Measurements from ENCODE around the gene TMEM87B.

TMEM87B gene

DNA sequence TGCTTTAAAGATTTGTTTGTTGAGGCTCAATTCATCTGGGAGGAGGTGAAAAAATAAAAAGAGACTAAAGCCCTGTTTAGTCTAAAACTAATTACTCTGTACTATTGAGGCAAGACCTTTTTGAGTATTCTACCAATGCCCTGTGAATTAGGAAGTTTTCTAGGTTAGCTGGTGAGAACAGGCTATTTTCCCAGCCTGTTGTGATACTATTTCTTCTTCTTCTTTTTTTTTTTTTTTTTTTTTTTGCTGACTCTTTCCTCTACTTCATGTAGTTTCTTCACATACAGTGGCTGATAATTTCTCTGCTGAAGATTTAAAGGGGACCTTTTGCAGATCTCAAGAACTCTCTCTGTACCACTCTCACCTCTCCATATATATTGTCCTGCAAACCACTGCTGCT lies 8.8 kb upstream of the TMEM87B start:
- Histone ChIP-seq H3K4ac (ENCODE audit: low read depth, low read length) (no peak overlapping the region), H4K8ac (ENCODE audit: low read depth, low read length) (peak overlapping the region; percentile 7), H3K36me3 (ENCODE audit: control insufficient read depth, insufficient read depth, low read length) (no peaks in the 10 kb centered on the region), H3K56ac (ENCODE audit: low read length) (peak overlapping the region; percentile 91), H4K5ac (ENCODE audit: low read length) (no peak overlapping the region), H3K4me1 (ENCODE audit: control insufficient read depth, low read depth, low read length) (peaks cover 14% of the 10 kb centered on the region), H3K27me3 (ENCODE audit: insufficient read depth, low read length, poor library complexity) (no peaks in the 10 kb centered on the region), H3K27ac (ENCODE audit: low read depth, low read length) (peak overlapping the region; percentile 92), H2BK120ac (ENCODE audit: low read depth, low read length) (peak overlapping the region; percentile 46), H3K23ac (ENCODE audit: low read length) (no peak overlapping the region), H3K18ac (ENCODE audit: low read length) (peak overlapping the region; percentile 86), H3K9ac (ENCODE audit: low read length) (peak overlapping the region; percentile 57), H3K4me3 (ENCODE audit: low read length) (no peak overlapping the region), H3K4me2 (ENCODE audit: low read length) (no peak overlapping the region), H2BK15ac (replicated peaks; ENCODE audit: low read depth) (peak overlapping the region; percentile 57), H2AK5ac (ENCODE audit: low read length) (peak overlapping the region; percentile 97), H3K79me2 (ENCODE audit: control insufficient read depth, insufficient read depth, low read length) (no peaks in the 10 kb centered on the region), H3K79me1 (ENCODE audit: low read length) (no peaks in the 10 kb centered on the region), H2BK5ac (ENCODE audit: low read length) (peak overlapping the region; percentile 98)
- DNase-seq = no peak

- H2BK120ac ChIP-seq (ENCODE audit: low read depth, low read length) = peak overlapping the region; percentile 89
- H3K23ac ChIP-seq (ENCODE audit: low read length) = no peak overlapping the region
- peak overlapping the region; percentile 96 for H2BK15ac ChIP-seq (replicated peaks; ENCODE audit: low read depth)
- H3K79me2 ChIP-seq (ENCODE audit: control insufficient read depth, insufficient read depth, low read length) = no peaks in the 10 kb centered on the region
- peak overlapping the region; percentile 92 for H2BK5ac ChIP-seq (ENCODE audit: low read length)
- peak overlapping the region; percentile 96 for H3K27ac ChIP-seq (ENCODE audit: low read depth, low read length)
- peak overlapping the region; percentile 93 for H4K8ac ChIP-seq (ENCODE audit: low read depth, low read length)
- peak overlapping the region; percentile 85 for H3K18ac ChIP-seq (ENCODE audit: low read length)
- no CpG with 5 or more reads among the region's 7 CpGs for WGBS (ENCODE audit: extremely low coverage, insufficient coverage, low lambda C conversion rate)
- H3K79me1 ChIP-seq (ENCODE audit: low read length) = no peaks in the 10 kb centered on the region
- H3K4me2 ChIP-seq (ENCODE audit: low read length) = no peak overlapping the region
- H3K4me3 ChIP-seq (ENCODE audit: low read length) = no peak overlapping the region
- peak overlapping the region; percentile 75 for H3K56ac ChIP-seq (ENCODE audit: low read length)
- H4K5ac ChIP-seq (ENCODE audit: low read length) = no peak overlapping the region
- H3K9ac ChIP-seq (ENCODE audit: low read length) = peak overlapping the region; percentile 80
- peak; percentile 99 for DNase-seq
- no peaks in the 10 kb centered on the region for H3K36me3 ChIP-seq (ENCODE audit: control insufficient read depth, insufficient read depth, low read length)
- H3K4me1 ChIP-seq (ENCODE audit: control insufficient read depth, low read depth, low read length) = peaks cover 11% of the 10 kb centered on the region
- H2AK5ac ChIP-seq (ENCODE audit: low read length) = no peak overlapping the region
- peak overlapping the region; percentile 71 for H3K4ac ChIP-seq (ENCODE audit: low read depth, low read length)
- no peaks in the 10 kb centered on the region for H3K27me3 ChIP-seq (ENCODE audit: insufficient read depth, low read length, poor library complexity)
Measured at GRCh38 chr2:112047537-112048235, 7.4 kb upstream of the TMEM87B start.

- Histone ChIP-seq H3K4me3 (ENCODE audit: low read length) (no peak overlapping the region), H3K36me3 (ENCODE audit: control insufficient read depth, insufficient read depth, low read length) (no peaks in the 10 kb centered on the region), H2BK5ac (ENCODE audit: low read length) (peak overlapping the region; percentile 92), H3K9ac (ENCODE audit: low read length) (peak overlapping the region; percentile 80), H3K23ac (ENCODE audit: low read length) (no peak overlapping the region), H3K4ac (ENCODE audit: low read depth, low read length) (peak overlapping the region; percentile 70), H3K79me1 (ENCODE audit: low read length) (no peaks in the 10 kb centered on the region), H2BK15ac (replicated peaks; ENCODE audit: low read depth) (peak overlapping the region; percentile 96), H3K79me2 (ENCODE audit: control insufficient read depth, insufficient read depth, low read length) (no peaks in the 10 kb centered on the region), H4K5ac (ENCODE audit: low read length) (no peak overlapping the region), H3K4me2 (ENCODE audit: low read length) (no peak overlapping the region), H3K27ac (ENCODE audit: low read depth, low read length) (peak overlapping the region; percentile 96), H3K4me1 (ENCODE audit: control insufficient read depth, low read depth, low read length) (peaks cover 11% of the 10 kb centered on the region), H3K18ac (ENCODE audit: low read length) (peak overlapping the region; percentile 85), H4K8ac (ENCODE audit: low read depth, low read length) (peak overlapping the region; percentile 93), H3K27me3 (ENCODE audit: insufficient read depth, low read length, poor library complexity) (no peaks in the 10 kb centered on the region), H2BK120ac (ENCODE audit: low read depth, low read length) (peak overlapping the region; percentile 100), H2AK5ac (ENCODE audit: low read length) (no peak overlapping the region), H3K56ac (ENCODE audit: low read length) (peak overlapping the region; percentile 75)
- no CpG with 5 or more reads among the region's 4 CpGs for WGBS (ENCODE audit: extremely low coverage, insufficient coverage, low lambda C conversion rate)
- DNase-seq = peak; percentile 89
Measured at GRCh38 chr2:112048236-112048592, 6.9 kb upstream of the TMEM87B start.

- H3K36me3 ChIP-seq (ENCODE audit: control insufficient read depth, insufficient read depth, low read length) = no peaks in the 10 kb centered on the region
- no peaks in the 10 kb centered on the region for H3K79me2 ChIP-seq (ENCODE audit: control insufficient read depth, insufficient read depth, low read length)
- no peaks in the 10 kb centered on the region for H3K27me3 ChIP-seq (ENCODE audit: insufficient read depth, low read length, poor library complexity)
- H4K8ac ChIP-seq (ENCODE audit: low read depth, low read length) = no peak overlapping the region
- H3K23ac ChIP-seq (ENCODE audit: low read length) = no peak overlapping the region
- H3K4me2 ChIP-seq (ENCODE audit: low read length) = no peak overlapping the region
- H3K9ac ChIP-seq (ENCODE audit: low read length) = no peak overlapping the region
- no peak overlapping the region for H4K5ac ChIP-seq (ENCODE audit: low read length)
- no peak overlapping the region for H2BK120ac ChIP-seq (ENCODE audit: low read depth, low read length)
- H2BK15ac ChIP-seq (replicated peaks; ENCODE audit: low read depth) = no peak overlapping the region
- peaks cover 10% of the 10 kb centered on the region for H3K4me1 ChIP-seq (ENCODE audit: control insufficient read depth, low read depth, low read length)
- H3K4ac ChIP-seq (ENCODE audit: low read depth, low read length) = no peak overlapping the region
- H2BK5ac ChIP-seq (ENCODE audit: low read length) = no peak overlapping the region
- no peak overlapping the region for H3K4me3 ChIP-seq (ENCODE audit: low read length)
- peak; percentile 76 for DNase-seq
- no peak overlapping the region for H3K56ac ChIP-seq (ENCODE audit: low read length)
- WGBS (ENCODE audit: extremely low coverage, insufficient coverage, low lambda C conversion rate) = no CpG with 5 or more reads among the region's 3 CpGs
- H3K27ac ChIP-seq (ENCODE audit: low read depth, low read length) = no peak overlapping the region
- no peak overlapping the region for H2AK5ac ChIP-seq (ENCODE audit: low read length)
- H3K79me1 ChIP-seq (ENCODE audit: low read length) = no peaks in the 10 kb centered on the region
- no peak overlapping the region for H3K18ac ChIP-seq (ENCODE audit: low read length)
Measured at GRCh38 chr2:112048887-112049286, 6.2 kb upstream of the TMEM87B start.

DNA sequence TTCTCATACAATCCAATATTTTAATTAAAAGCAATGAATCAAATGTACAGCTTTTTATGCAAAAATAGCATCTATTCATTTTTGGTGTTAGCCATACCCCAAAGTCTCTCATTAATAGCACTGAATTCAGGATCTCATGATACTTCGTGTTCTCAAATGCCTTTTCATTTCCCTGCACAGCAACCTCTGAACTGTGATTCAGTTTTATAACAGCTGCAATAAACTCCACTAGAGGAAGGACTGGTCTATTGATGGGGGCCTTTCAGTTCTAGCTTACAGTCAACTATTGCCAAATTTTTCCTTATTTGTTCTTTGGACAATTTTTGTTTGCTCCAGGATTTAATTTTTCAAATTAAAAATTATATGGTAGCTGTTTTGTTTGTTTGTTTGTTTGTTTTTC lies 4.8 kb upstream of the TMEM87B start:
- Histone ChIP-seq H3K79me1 (ENCODE audit: low read length) (no peaks in the 10 kb centered on the region), H2AK5ac (ENCODE audit: low read length) (no peak overlapping the region), H4K5ac (ENCODE audit: low read length) (no peak overlapping the region), H3K27me3 (ENCODE audit: insufficient read depth, low read length, poor library complexity) (no peaks in the 10 kb centered on the region), H4K8ac (ENCODE audit: low read depth, low read length) (no peak overlapping the region), H3K4me1 (ENCODE audit: control insufficient read depth, low read depth, low read length) (peaks cover 10% of the 10 kb centered on the region), H3K23ac (ENCODE audit: low read length) (no peak overlapping the region), H2BK120ac (ENCODE audit: low read depth, low read length) (no peak overlapping the region), H2BK15ac (replicated peaks; ENCODE audit: low read depth) (no peak overlapping the region), H3K56ac (ENCODE audit: low read length) (no peak overlapping the region), H3K27ac (ENCODE audit: low read depth, low read length) (no peak overlapping the region), H3K18ac (ENCODE audit: low read length) (no peak overlapping the region), H3K4me3 (ENCODE audit: low read length) (no peak overlapping the region), H3K9ac (ENCODE audit: low read length) (no peak overlapping the region), H2BK5ac (ENCODE audit: low read length) (no peak overlapping the region), H3K36me3 (ENCODE audit: control insufficient read depth, insufficient read depth, low read length) (no peaks in the 10 kb centered on the region), H3K4ac (ENCODE audit: low read depth, low read length) (no peak overlapping the region), H3K4me2 (ENCODE audit: low read length) (no peak overlapping the region), H3K79me2 (ENCODE audit: control insufficient read depth, insufficient read depth, low read length) (no peaks in the 10 kb centered on the region)
- DNase-seq = no peak
- no CpG with 5 or more reads among the region's 1 CpG for WGBS (ENCODE audit: extremely low coverage, insufficient coverage, low lambda C conversion rate)

Measured in mesendoderm (in vitro differentiated cells).